Peyer's patch (tissue), 4 donors: ENCODE data around the gene REX1BD.

Experiments
- POLR2A ChIP-seq, 2 donors: fragments of 450-650 bp; IDR thresholded peaks; one replicate each; pipeline ENCODE4 v1.5.1; 2017; ENCODE audit warnings: antibody characterized with exemption in 2 of 2, mild to moderate bottlenecking in 2 of 2, moderate library complexity in 2 of 2
- TF ChIP-seq, protein P1 (sequence below), 6 experiments: fragments of 450-650 bp in 4 of 6; fragments of 200-600 bp in 2 of 6; sonication (generic) in 1 of 6; IDR thresholded peaks; one replicate each; pipeline ENCODE4 v1.5.1; 2017 to 2019; ENCODE audit warnings: antibody characterized with exemption in 6 of 6, mild to moderate bottlenecking in 3 of 6, moderate library complexity in 1 of 6

DNA sequence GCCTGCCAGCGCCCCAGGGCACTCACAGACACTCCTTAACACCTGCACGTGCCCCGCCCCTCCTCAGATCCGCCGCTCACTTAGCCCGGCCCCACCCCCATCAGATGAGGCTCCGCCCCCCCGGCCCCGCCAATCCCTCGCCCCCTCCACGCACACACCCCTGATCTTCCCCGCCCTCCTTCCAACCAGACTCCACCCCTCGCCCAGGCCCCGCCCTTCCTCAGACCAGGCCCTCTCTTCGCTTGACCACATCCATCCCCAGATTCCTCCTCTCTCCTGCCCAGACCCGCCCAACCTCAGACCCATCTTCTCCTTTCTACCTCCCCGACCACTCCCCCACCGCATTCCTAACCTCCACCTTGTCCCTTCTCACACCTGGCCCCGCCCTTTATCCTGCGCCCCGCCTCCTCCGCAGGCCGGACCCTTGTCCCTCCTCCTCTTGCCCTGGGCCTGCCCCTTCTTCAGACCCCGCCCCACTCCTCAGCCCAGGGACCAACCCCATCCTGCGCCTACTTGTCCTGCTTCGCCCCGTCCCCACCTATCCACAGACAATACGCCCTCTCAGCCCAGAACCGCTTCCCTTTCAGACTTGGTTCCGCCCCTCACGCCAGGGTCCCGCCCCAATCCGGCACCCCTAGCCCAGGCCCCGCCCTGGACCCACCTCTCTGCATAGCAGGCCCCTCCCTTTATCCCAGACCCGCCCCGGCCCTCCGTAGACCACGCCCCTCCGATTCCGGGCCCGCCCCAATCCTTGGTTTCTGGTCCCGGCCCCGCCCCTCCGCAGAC, 47.8 kb downstream of the REX1BD start:
- TF ChIP-seq, protein P1, sequence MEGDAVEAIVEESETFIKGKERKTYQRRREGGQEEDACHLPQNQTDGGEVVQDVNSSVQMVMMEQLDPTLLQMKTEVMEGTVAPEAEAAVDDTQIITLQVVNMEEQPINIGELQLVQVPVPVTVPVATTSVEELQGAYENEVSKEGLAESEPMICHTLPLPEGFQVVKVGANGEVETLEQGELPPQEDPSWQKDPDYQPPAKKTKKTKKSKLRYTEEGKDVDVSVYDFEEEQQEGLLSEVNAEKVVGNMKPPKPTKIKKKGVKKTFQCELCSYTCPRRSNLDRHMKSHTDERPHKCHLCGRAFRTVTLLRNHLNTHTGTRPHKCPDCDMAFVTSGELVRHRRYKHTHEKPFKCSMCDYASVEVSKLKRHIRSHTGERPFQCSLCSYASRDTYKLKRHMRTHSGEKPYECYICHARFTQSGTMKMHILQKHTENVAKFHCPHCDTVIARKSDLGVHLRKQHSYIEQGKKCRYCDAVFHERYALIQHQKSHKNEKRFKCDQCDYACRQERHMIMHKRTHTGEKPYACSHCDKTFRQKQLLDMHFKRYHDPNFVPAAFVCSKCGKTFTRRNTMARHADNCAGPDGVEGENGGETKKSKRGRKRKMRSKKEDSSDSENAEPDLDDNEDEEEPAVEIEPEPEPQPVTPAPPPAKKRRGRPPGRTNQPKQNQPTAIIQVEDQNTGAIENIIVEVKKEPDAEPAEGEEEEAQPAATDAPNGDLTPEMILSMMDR (IDR thresholded peaks at IDR 0.05), result no peak
- peak in 1 of 2 donors; percentile 11 for TF ChIP-seq POLR2A (IDR thresholded peaks at IDR 0.05)
